Heart right ventricle (tissue), 16 donors: ENCODE measurements around the gene SLFN5. TPM values are rescaled to one million over a fixed set of nuclear protein-coding genes. Genes with fewer than 3 reads are reported as not detected.
A peak's percentile ranks its signal among the peaks of the same experiment; 100 is the strongest.

Source experiments
- ATAC-seq, 8 donors: fragments of 200-7000 bp; cut with Tn5 transposase; one replicate each; pipeline ENCODE4 v1.9.1; 2020; ENCODE audit warnings: mild to moderate bottlenecking in 8 of 8, moderate library complexity in 8 of 8, moderate number of reproducible peaks in 1 of 8
- DNase-seq, 2 donors: peaks; one replicate each; pipeline ENCODE4 v3.0.0-alpha.2; 2020
- H3K27ac ChIP-seq, 10 donors: fragments of 200-600 bp; sonication (generic) in 2 of 10; one replicate each; pipeline versions ENCODE4 v1.5.0 to v1.8.0; 2020 to 2022; ENCODE audit warnings: mild to moderate bottlenecking in 3 of 10
- H3K27me3 ChIP-seq, 7 donors: fragments of 200-600 bp; one replicate each; pipeline ENCODE4 v1.8.0; 2021 to 2022; ENCODE audit warnings: mild to moderate bottlenecking in 2 of 7
- H3K36me3 ChIP-seq, 9 donors: fragments of 200-600 bp; sonication (generic) in 1 of 9; one replicate each; pipeline versions ENCODE4 v1.5.0 to v1.8.0; 2020 to 2022; ENCODE audit warnings: mild to moderate bottlenecking in 2 of 9
- H3K4me1 ChIP-seq, 9 donors: fragments of 200-600 bp; sonication (generic) in 1 of 9; one replicate each; pipeline versions ENCODE4 v1.5.0 to v1.8.0; 2020 to 2022; ENCODE audit warnings: mild to moderate bottlenecking in 4 of 9
- H3K4me3 ChIP-seq, 10 donors: fragments of 200-600 bp; sonication (generic) in 2 of 10; one replicate each; pipeline versions ENCODE4 v1.5.0 to v1.8.0; 2020 to 2022; ENCODE audit warnings: mild to moderate bottlenecking in 7 of 10, moderate library complexity in 2 of 10
- H3K9me3 ChIP-seq, 11 donors: fragments of 200-600 bp in 10 of 11; sonication (generic) in 2 of 11; one replicate each; pipeline versions ENCODE4 v1.5.0 to v1.8.0; 2013 to 2022; ENCODE audit warnings: mild to moderate bottlenecking in 2 of 11, control low read depth in 1 of 11, moderate library complexity in 1 of 11
- CTCF ChIP-seq, 9 donors: fragments of 200-600 bp; sonication (generic) in 2 of 9; IDR thresholded peaks; one replicate each; pipeline versions ENCODE4 v1.5.0 to v1.8.0; 2021 to 2022; ENCODE audit warnings: antibody characterized with exemption in 9 of 9, mild to moderate bottlenecking in 5 of 9, moderate library complexity in 1 of 9
- WGBS, 2 donors: extraction: QIAGEN DNeasy Blood & Tissue Kit; methylation state at CpG; one replicate each; pipeline ENCODE4 v1.1.7; 2013; ENCODE audit warnings: inconsistent platforms in 1 of 2; 5-methylcytosine and 5-hydroxymethylcytosine counted together
- intact Hi-C, 10 donors: fragments of 100-400 bp; cut with DNase I; formaldehyde crosslinking; loops; one replicate each; pipeline versions ENCODE4 v1.11.1 to v1.14.2; 2022
- polyA plus RNA-seq, 2 donors: library from polyadenylated mRNA; stranded (reverse); fragments of 200-250 nt; gene quantifications; one replicate each; pipeline ENCODE4 v1.2.3, GENCODE V29; 2013
- total RNA-seq, 10 donors: library from RNA; stranded (reverse); fragmentation: NEBNext Ultra II Directional in 3 of 10; extraction: Animal tissue kit (Norgen Biotek cat#: 25700) in 3 of 10; gene quantifications; one replicate each; pipeline versions ENCODE4 v1.2.1 to v1.2.4, GENCODE V29; 2021 to 2023
- donor health status: Arrhythmogenic right ventricular cardiomyopathy.
- donor health status: ischemic (EF 13 %, LVEDD 7.1; RV severe dilation, severe dysfunction).
- donor health status: healthy with polysubstance abuse.
- donor health status: DM: no; HTN: yes; CAD: no.
- donor health status: DM: no; HTN: no; CAD: no.
- donor health status: ischemic (EF 25% LVEDD 6.9; RV normal size, moderate dysfunction).
- donor health status: ischemic (EF 25% LVEDD 5.7; RV mildly dilated, moderate dysfunction).
- donor health status: healthy.
- donor health status: DM: yes; HTN: yes; CAD: no.
- donor health status: Ischemic cardiomyopathy.
- donor health status: ischemic (EF 35%, LVEDD 5.7; RV mildly dilated, moderate dysfunction).
- donor health status: nonischemic (EF 11% LVEDD 7.7; RV severe dilation, severe dysfunction).
- donor health status: DM: yes; HTN: yes; CAD: no.
- donor health status: PGD.
- donor health status: ischemic (EF 29% LVEDD 5.4; RV normal size, mild dysfunction).
- donor health status: nonischemic (EF 23%, LVEDD 6.1; RV moderate dilation, normal function).

SLFN5 gene
- total and polyA plus RNA-seq, 12 donors, result 2.5 to 29.8 (median 13.8) TPM

GRCh38 chr17:35244341-35245195 is 1.7 kb downstream of the SLFN5 start:
- ATAC-seq, result peak; percentile 12 to 76 (median 42)
- H3K4me1 ChIP-seq, result peaks cover 0 to 54% (median 29%) of the 10 kb centered on the region in 9 donors
- whole genome bisulfite sequencing, 2 donors, result 28 to 34% methylated on average over 13 of the region's 13 CpGs
- H3K9me3 ChIP-seq, result no peaks in the 10 kb centered on the region
- intact Hi-C loops, result loop anchor here in 5 of 10 donors (5.0 to 10.0 kb wide), 6 partner anchors 50 to 288 kb away; partner anchors contain the start of genes NLE1 (in 2 of the 5) and SLFN12 (in 1 of the 5)
- H3K4me3 ChIP-seq, result peak overlapping the region; percentile 47 to 95 (median 76)
- H3K36me3 ChIP-seq, result peaks cover 0 to 35% (median 0%) of the 10 kb centered on the region in 9 donors
- no peaks in the 10 kb centered on the region for H3K27me3 ChIP-seq
- H3K27ac ChIP-seq, result peak overlapping the region; percentile 70 to 99 (median 96)
- TF ChIP-seq CTCF (IDR thresholded peaks at IDR 0.05), result no peak
- peak; percentile 64 to 70 for DNase-seq

- no peak for DNase-seq
- no peak for TF ChIP-seq CTCF (IDR thresholded peaks at IDR 0.05)
- no peaks in the 10 kb centered on the region for H3K9me3 ChIP-seq
- peaks cover 0 to 54% (median 29%) of the 10 kb centered on the region in 9 donors for H3K4me1 ChIP-seq
- peaks cover 0 to 41% (median 0%) of the 10 kb centered on the region in 9 donors for H3K36me3 ChIP-seq
- WGBS, 2 donors, result 50 to 55% methylated on average over 1 of the region's 1 CpG
- H3K27ac ChIP-seq, result peak overlapping the region in 8 of 10 donors; percentile 86 to 99 (median 96)
- H3K27me3 ChIP-seq, result no peaks in the 10 kb centered on the region
- H3K4me3 ChIP-seq, result peak overlapping the region in 6 of 10 donors; percentile 3 to 95 (median 84)
- ATAC-seq, result no peak
- intact Hi-C loops, result loop anchor here in 2 of 10 donors (10.0 kb wide), 3 partner anchors 50 to 190 kb away; partner anchors contain the start of gene SLFN12 (in 1 of the 2)
These were observed 2.3 kb downstream of the SLFN5 start for GRCh38 chr17:35245196-35245486.

- DNase-seq, result no peak
- TF ChIP-seq CTCF (IDR thresholded peaks at IDR 0.05), result no peak
- H3K27ac ChIP-seq, result peak overlapping the region in 2 of 10 donors; percentile 31 to 48
- no peaks in the 10 kb centered on the region for H3K27me3 ChIP-seq
- peak in 4 of 8 donors; percentile 29 to 33 (median 32) for ATAC-seq
- peaks cover 0 to 26% (median 0%) of the 10 kb centered on the region in 9 donors for H3K36me3 ChIP-seq
- no peaks in the 10 kb centered on the region for H3K9me3 ChIP-seq
- WGBS, 2 donors, result 21 to 37% methylated on average over 2 of the region's 2 CpGs
- H3K4me3 ChIP-seq, result no peak overlapping the region
- intact Hi-C loops, result loop anchor here in 1 of 10 donors (10.0 kb wide), 1 partner anchor 122 kb away; the partner anchor contains the start of gene SLFN11
- peaks cover 0 to 54% (median 31%) of the 10 kb centered on the region in 9 donors for H3K4me1 ChIP-seq
These were observed 9.8 kb downstream of the SLFN5 start for GRCh38 chr17:35252651-35253050.

GRCh38 chr17:35254107-35254773 is 11.4 kb downstream of the SLFN5 start:
- ATAC-seq (peak; percentile 83 to 96 (median 90)), DNase-seq (peak in 1 of 2 donors; percentile 73)
- Histone ChIP-seq H3K27ac (peak overlapping the region in 6 of 10 donors; percentile 13 to 78 (median 28)), H3K9me3 (no peaks in the 10 kb centered on the region), H3K4me1 (peaks cover 0 to 66% (median 33%) of the 10 kb centered on the region in 9 donors), H3K4me3 (no peak overlapping the region), H3K36me3 (peaks cover 0 to 25% (median 4%) of the 10 kb centered on the region in 9 donors), H3K27me3 (no peaks in the 10 kb centered on the region)
- TF ChIP-seq CTCF (IDR thresholded peaks at IDR 0.05), result no peak
- WGBS, 2 donors, result 49 to 69% methylated on average over 8 of the region's 8 CpGs
- intact Hi-C loops, result loop anchor here in 1 of 10 donors (10.0 kb wide), 1 partner anchor 121 kb away; the partner anchor contains the start of gene SLFN11
